ENCODE measurements around the gene NUPR1.

- no peak for TF ChIP-seq ZNF837 (tag by site-specific recombination; IDR thresholded peaks at IDR 0.05)
- no peak for TF ChIP-seq CTCF (tag by site-specific recombination; IDR thresholded peaks at IDR 0.05)
Measured at GRCh38 chr16:28504707-28505404, 33.9 kb downstream of the NUPR1 start.

All from HEK293 (cell line).